CD4-positive, alpha-beta T cell treated with Interleukin-10 for 1 hour (primary cell): ENCODE data around the gene CSRNP3.

Experiments used
- DNase-seq: peaks from one replicate; pipeline ENCODE4 v3.0.0-alpha.2; 2020

Gene CSRNP3, protein sequence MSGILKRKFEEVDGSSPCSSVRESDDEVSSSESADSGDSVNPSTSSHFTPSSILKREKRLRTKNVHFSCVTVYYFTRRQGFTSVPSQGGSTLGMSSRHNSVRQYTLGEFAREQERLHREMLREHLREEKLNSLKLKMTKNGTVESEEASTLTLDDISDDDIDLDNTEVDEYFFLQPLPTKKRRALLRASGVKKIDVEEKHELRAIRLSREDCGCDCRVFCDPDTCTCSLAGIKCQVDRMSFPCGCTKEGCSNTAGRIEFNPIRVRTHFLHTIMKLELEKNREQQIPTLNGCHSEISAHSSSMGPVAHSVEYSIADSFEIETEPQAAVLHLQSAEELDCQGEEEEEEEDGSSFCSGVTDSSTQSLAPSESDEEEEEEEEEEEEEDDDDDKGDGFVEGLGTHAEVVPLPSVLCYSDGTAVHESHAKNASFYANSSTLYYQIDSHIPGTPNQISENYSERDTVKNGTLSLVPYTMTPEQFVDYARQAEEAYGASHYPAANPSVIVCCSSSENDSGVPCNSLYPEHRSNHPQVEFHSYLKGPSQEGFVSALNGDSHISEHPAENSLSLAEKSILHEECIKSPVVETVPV

DNA sequence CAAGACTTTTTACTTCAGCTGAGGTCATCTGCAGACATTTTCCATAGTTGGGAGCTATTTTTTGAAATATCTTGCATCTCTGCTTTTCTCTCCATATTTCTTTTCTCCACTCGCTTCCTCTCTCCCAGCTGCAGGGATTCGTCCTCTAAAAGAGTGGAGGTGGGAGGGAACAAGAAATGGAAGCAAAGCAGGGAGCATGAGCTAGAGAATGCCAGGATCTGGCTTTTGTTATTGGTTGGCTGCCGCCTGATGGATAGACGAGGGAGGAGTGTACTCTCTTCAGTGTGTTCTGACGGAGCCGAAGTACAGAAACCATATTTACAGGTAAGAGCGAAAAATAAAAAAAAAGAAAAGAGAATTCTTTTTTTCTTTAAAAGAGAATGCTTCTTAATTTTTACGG lies at the start of gene CSRNP3:
CSRNP3 (plus strand) TSS at position 282 of the 400 bp plus-strand sequence. CDS start 125,368 bp downstream, outside the sequence.
- no peak for DNase-seq

DNA sequence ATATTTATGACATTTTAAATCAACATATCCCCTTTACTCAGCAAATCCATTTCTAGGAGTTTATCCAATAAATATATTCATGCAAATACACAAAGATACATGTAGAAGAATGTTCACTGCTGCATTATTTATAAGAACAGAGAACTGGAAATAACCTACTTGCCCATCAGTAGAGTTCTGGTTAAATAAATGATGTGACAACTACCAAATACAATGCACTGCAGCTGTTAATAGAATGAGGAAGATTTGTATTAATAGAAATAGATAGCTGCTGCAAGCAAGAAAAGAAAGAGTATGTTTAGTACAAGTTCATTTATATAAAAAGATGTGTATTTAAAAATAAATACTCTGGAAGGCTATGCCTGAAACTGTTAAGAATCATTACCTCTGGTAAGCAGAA lies 49.3 kb upstream of the CSRNP3 start:
- no peak for DNase-seq

DNA sequence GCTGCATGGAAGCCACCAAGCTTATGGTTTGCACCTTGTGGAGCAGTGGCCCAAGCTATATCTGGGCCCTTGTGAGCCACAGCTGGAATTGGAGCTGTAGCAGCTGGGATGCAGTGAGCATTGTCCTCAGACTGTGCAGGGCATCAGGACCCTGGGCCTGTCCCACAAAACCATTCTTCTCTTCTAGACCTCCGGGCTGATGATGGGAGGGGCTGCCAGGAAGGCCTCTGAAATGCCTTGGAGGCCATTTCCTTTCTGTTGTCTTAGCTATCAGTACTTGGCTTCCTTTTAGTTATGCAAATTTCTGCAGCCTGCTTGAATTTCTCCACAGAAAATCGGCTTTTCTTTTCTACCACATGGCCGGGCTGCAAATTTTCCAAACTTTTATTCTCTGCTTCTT lies 46.4 kb upstream of the CSRNP3 start:
- no peak for DNase-seq

DNA sequence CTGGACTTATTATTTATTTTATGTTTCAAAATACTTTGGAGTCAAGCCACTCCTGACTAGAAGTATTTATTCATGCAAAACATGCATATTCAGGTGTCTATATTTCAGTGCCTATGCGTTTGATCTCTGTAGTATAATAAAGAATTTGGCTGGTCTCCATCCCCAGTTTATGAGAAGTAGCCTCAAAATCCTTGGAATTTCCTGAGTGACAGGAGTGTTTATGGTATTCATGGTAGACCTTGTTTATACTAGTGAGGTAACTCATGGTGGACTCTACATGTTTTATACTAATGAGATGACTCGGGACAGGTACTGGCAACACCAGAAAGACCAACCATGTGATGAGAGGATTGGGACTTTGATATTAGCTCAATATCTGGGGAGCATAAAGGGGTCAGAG lies 43.9 kb upstream of the CSRNP3 start:
- DNase-seq: no peak

DNA sequence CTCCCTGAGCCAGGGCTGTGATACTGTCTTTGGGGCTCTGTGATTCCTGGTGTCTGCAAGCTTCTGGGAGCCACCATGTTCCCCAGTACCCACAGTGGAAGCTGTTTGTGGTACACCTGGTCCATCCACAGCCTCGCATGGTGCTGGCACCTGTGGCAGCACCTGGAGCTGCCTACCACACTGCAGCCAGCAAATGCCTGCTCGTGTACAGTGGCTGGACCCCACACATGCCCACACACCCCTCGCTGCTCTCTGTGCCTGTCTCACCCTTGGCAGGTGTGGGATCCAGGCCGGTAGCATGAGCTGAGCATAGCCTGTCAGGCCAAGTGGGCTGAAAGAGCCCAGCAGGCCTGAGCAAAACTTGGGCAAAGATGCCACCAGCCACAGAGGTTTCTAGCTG lies 41.8 kb upstream of the CSRNP3 start:
- DNase-seq: no peak

DNA sequence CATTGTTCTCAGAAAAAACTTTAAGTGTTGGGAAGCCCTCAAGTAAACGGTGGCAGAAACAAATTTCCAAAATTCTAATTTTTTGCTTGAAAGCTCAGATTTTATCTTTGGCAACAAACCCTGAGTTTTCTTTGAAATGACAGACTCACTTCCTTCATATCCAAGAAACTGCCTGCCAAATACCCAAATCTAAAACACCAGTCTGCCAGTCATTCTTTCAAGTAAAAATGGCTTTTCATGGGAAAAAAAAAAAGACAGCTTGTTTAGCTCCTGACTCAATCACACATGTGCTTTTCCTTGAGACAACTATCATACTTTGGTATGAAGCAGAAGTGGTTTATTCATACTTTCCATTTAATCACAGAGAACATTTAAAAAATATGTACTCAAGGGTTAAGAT lies 40.6 kb upstream of the CSRNP3 start:
- no peak for DNase-seq

DNA sequence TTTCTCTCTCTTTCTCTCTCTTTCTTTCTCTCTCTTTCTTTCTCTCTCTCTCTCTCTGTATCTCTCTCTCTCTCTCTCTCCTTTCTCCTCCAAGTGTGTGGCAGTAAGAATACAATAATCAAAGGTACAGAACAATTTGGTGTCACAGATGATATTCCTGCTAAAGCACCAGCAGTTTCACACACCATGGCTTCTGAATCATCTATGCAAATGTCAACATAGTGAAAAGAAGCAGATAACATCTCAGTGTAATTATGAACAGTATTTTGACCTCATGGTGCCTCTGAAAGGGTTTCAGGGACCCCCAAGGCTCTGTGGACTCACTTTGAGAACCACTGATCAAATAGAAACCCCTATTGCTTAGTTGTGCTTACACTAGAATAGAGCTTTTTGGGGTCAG lies 38.5 kb upstream of the CSRNP3 start:
- DNase-seq: no peak

DNA sequence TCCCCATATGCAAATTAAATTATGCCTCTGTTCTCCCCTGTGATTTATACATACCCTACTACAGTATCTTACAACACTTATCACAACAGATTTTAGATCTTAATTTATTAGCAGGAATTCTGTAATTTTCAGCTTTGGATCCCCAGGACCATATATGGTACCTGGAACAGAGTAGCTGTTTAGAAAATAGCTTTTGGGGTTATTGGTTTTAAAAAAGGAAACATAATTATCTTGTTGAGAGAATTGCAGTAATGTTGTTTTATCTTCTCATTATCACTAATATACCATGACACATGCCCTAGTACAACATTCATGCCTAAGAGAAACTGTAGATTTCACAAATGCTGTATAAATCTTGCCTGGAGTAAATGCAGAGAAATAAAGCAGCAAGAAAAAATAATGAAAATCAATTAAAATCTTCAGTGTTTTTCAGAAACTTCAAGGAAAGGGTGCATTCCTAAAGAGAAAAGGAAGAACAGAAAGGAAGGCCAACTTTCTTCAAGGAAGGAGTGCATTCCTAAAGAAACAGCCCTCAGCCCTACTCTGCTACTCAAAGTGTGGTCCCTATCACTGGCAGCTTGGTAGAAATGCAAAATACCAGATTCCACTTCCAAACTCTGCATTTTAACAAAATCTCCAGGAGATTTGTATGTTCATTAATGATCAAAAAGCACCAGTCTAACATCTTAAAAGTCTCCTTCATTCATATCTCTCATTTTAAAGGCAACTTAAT lies 37.1 kb upstream of the CSRNP3 start:
- no peak for DNase-seq

DNA sequence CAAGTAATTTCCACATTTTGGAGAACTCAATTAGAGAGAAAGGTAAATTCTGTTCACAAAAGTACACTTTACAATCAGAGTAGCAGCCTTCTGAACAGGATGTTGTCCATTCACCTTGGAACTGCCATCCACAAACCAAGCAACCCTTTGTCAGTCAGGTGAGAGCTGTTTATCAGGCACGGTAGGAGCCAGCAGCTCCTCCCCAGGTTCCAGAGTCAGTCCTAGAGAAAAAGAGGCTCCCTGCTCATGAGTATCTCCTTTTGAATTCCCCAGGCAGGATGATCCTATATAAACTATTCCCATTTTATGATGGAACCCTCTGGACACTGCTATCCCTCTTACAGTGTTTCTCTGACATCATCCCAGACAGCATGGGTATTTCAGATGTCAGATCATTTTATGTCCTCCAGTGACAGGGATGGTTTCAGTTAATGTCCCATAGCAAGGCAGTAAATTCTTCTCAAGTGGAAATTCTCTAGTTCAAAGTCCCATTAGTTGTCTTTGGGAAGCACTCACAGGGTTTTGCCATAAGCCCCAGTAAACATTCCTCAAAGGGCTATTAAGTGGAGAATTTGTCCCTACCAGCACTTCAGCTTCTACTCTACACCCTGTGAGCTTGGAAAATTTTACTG lies 34.5 kb upstream of the CSRNP3 start:
- no peak for DNase-seq

DNA sequence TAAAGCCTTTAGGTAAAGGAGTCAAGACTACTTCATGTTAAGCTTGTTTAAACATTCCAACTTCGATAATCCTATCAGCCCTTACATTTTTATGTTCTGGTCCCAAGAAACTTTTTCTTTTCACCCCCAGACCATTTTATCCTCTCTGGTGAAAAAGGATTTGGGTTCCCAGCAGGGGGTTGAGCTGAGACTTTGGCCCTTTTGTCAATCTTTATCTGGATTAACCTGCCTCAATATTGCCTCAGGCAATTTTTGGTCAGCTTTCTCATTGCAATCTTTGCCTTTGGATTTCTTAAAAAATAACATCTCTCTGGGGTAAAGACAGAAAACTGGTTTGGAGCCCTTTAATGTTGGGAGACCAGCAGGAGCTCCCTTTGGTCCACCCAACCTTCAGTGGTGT lies 33.9 kb upstream of the CSRNP3 start:
- no peak for DNase-seq

DNA sequence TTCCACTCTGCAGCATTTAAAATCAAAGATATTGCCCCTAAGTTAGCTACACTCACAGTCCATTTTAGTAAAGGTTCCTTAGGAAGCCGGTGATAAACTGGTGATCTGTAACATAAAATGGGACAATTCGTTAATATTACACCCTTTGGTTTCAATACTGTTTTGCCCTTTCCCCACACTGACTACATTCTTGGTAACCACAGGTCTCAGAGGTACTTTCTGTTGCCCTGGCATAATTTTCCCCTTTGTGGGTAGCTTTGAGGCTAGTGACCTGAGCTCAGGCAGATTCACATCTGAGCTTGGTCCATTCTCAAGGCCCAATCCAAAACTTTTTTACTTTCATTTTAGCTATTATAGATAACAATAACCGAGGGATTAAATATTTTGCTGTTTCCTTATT lies 32.9 kb upstream of the CSRNP3 start:
- no peak for DNase-seq

DNA sequence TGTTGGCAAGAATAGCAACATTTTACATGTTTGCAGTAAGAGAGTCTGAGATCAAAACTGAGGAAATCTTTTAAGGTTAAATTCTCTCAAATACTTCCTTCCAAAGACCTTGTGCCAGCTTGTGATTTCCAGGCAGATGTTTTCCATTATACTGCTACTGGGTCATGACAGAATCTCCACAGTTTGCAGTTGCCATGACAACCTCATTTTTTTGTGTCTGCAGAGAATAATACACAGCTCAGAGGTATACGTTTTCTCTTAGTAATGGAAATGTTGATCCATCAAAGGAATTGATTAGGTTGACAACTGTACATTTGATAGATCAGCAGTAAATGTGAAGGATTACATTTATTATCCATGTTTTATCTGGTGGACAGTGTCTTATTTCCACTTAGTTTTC lies 29.1 kb upstream of the CSRNP3 start:
- peak; percentile 9 for DNase-seq

DNA sequence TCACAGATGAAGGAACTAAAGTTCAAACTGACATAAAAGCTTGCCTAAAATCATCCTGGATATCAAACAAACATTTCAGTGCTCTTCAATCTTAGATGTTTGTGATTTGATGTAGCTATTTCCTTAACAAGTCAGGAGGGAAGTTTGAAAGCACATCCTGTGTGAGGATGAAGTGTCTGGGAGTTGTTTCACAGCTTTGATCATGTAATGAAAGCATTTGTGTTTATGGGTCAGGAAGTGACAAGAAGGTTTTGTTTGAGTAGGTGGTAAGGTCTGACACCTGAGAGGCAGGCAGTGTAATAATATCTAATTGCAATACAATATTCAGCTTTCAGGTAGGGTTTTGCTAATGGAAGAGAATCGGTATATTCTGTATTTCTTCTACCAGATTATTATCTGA lies 26.0 kb upstream of the CSRNP3 start:
- DNase-seq: peak; percentile 9

DNA sequence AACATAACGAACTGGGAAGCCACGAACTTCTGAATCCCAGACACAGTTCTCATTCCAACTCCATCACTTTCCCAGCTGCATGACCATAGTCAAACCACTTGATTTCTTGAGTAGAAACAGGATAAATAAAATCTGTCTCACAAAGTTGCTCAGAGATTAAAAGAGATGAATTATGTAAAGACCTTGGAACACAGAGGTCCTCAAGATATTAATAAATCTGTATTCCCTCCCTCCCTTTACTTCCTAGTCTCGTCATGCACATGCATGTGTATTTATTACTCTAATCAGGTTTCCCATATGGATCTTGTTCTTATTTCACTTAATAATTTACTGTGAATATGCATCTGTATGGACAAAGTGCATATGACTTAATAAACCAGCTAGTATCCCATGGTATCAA lies 21.1 kb upstream of the CSRNP3 start:
- DNase-seq: no peak

DNA sequence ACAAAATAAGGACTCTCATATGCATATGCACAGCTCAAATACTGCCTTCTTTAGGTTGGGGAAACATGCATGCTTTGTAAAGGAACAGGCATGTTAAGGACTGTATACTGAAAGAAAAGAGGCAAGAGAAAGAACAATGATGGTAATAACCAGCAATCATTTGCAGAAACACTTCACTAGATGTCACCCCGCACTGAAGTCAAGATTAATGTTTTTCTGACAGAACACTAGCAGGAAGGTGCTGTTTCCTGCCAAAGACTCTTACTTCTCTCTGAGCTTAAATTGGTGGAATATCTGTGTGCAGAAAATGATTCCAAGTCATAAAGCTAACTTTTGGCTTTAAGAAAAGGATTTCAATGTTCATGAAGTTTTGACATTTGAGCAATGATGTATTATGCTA lies 19.3 kb upstream of the CSRNP3 start:
- DNase-seq: no peak

DNA sequence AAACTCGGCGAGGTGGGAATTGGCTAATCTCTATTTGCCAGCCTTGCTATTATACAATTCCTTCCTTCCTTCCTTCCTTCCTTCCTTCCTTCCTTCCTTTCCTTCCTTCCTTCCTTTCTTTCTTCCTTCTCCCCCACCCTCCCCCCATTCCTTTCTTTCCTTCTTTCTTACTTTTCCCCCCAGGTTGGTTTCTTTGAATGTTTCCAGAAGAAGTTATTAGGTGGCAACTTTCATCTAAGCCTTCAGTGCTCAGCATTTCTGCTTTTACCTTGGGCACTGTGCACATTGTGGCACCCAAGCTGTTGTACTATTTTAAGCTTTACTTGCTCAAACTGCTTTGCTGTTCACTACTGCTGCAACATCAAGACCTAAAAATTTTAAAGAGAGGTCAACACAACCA lies 17.2 kb upstream of the CSRNP3 start:
- no peak for DNase-seq

DNA sequence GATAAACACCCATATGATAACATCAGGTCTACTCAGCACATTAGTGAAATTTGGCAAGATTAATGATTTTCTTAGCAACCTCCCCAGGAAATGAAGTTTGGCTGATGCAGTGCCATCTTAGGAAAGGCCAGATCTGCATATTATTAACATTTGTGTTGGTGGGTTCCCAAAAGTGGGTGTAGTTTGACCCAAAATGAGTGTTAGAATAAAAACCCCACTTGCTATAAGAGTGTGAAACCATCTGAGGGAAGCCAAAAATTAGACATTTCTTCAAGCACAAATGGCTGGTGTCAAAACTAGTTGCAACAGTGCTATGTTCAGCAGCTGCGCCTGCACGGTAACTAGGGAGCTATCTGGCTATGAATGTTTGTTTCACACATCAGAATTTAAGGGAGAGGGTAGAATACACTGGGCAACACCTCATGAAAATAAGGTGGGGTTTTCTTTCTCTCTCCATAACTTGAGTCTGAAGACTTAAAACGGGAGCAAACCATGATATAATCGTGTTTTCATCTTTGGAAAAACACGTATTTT lies 15.9 kb upstream of the CSRNP3 start:
- DNase-seq: no peak

DNA sequence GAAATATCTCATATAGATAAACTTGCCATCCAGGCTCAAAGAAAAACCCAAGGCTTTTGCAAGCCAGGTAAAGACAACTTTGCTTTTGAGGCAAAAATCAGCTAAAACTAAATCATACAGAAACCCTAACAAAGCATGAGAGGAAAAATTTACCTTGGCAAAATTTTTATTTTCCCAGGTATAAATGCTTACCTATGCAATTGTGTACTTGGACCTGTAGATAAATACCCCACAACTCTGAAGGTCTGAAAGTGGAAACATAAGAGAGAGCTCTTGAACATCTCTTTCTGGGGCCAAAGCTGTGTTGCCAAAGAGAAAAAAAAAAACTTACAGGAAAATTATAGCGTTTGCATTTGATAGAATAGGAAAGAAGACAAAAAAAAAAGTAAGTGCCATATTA lies 14.6 kb upstream of the CSRNP3 start:
- no peak for DNase-seq

DNA sequence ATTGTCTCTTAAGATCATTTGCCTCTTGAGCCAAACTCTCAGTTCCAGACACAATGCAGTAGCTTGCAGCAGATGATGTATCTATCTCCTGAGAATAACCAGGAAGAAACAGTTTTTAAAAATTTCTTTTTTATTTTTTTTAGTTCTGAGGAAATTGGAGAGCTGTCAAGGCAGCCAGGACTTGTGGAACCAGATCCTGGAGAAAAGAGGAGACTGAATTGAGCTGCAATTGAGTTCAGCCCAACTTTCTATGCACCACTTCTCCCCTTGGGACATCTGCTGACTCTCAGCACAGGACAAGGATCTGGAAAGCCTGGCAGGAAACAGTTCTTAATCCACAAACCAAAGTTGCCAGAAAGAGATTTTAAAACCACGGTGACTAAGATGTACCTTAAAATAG lies 13.5 kb upstream of the CSRNP3 start:
- no peak for DNase-seq

DNA sequence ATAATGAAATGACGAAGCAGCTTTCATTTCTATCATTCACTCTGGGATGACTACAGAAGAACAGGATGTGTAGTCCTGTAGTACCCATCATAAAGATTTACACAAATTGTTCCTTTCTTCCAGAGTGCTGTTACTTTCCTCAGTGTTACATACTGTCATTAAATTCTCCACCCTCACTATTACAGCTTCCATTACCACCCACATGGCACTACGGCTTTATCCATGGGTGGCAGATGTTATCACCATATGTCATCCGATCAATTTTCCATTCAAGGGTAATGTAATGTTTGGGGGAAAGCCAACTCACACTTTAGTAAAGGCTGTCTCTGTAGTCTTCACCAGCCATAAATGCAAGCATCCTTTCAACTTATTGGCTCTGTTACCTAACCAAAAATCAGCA lies 7.1 kb upstream of the CSRNP3 start:
- DNase-seq: no peak

DNA sequence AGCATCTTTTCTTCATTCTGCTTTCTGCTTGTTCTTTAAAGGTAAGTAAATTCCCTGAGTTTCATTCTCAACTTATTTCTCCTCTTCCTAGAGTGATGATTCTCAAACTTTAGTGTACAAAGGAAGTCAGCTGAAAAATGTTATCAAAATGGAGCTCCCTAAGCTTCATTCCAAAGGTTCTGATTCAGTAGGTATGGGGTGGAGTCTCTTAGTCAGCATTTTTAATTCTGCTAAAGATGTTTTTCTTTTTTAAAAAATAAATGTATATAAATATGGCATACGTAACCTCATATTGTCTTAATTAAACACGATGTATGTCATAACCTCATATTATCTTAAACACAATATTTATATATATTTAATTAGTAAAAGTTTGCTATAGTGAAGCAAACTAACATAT lies 3.1 kb upstream of the CSRNP3 start:
- DNase-seq: no peak

DNA sequence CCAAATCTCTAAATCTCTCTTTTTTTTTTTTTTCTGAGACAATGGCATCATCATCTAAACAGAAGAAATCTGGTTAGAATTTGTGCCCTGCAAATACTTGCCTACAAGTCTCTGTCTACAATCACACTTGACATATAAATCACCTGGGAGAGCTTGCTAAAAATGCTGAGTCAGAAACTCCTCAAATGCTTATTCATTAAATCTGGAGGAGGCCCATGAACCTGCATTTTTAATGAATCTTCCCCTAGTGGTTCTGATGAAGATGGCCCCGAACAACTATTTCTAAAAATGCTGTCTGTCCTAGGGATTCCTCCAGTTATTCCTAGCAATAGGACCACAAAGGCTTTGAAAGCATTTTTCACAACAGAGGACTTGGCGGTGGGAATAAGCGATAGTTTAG lies 1.6 kb upstream of the CSRNP3 start:
- DNase-seq: no peak

DNA sequence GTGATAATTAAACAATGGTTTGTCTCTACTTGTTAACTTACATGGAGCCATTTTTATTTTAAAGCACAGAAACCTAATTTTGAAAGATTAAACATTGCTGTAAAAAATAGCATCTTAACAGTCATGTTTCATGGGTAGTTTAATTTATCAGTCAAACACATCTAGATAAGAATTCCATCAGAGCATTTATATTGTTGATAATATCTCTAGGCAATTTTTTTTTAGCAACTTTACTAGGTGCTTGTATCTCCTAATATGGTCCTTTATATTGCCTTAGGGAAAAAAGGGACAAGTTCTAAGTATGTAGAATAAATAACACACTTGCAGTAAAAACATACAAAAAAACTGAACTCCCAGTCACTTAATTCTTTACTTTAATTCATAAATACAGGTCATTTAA lies 863 bp downstream of the CSRNP3 start:
- no peak for DNase-seq
